Measurements from ENCODE around the gene B3GAT3. TPM values are rescaled to one million over a fixed set of nuclear protein-coding genes. Genes with fewer than 3 reads are reported as not detected.

Gene B3GAT3
- total RNA-seq, 4 donors from 2014 or later = 29.7 to 51.8 (median 35.2) TPM

DNA sequence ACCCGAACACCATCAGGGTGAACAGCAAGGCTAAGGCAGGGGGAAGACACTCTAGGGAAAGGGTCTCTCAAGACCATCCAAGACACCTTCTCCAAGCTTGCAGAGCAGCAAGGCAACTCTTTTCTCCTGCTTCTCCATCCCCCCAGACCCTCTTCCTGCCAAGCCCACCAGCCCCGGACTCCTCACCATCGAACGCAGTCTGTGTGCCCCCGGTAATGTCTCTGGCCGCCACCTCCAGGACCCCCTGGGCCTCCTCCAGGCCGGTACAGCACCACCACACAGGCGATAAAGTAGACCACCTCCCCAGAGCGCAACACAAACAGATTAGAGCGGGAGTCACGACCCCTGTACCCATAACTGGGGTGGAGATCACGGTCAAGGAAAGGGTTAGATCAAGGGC, 13.0 kb downstream of the B3GAT3 start:
- intact Hi-C loops (cut with DNase I; ENCODE audit: low total_unique reads) = no loop called here
- no peak for TF ChIP-seq POLR2A (IDR thresholded peaks at IDR 0.05)
- TF ChIP-seq, protein P1, sequence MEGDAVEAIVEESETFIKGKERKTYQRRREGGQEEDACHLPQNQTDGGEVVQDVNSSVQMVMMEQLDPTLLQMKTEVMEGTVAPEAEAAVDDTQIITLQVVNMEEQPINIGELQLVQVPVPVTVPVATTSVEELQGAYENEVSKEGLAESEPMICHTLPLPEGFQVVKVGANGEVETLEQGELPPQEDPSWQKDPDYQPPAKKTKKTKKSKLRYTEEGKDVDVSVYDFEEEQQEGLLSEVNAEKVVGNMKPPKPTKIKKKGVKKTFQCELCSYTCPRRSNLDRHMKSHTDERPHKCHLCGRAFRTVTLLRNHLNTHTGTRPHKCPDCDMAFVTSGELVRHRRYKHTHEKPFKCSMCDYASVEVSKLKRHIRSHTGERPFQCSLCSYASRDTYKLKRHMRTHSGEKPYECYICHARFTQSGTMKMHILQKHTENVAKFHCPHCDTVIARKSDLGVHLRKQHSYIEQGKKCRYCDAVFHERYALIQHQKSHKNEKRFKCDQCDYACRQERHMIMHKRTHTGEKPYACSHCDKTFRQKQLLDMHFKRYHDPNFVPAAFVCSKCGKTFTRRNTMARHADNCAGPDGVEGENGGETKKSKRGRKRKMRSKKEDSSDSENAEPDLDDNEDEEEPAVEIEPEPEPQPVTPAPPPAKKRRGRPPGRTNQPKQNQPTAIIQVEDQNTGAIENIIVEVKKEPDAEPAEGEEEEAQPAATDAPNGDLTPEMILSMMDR (IDR thresholded peaks at IDR 0.05) = no peak
- no peak for DNase-seq (ENCODE audit: low spot score in 2 of 2)
- 94 to 95% methylated on average over 12 of the region's 12 CpGs for WGBS, 2 donors
- no peak overlapping the region for H3K4me3 ChIP-seq (ENCODE audit: low read depth, poor library complexity, severe bottlenecking)

DNA sequence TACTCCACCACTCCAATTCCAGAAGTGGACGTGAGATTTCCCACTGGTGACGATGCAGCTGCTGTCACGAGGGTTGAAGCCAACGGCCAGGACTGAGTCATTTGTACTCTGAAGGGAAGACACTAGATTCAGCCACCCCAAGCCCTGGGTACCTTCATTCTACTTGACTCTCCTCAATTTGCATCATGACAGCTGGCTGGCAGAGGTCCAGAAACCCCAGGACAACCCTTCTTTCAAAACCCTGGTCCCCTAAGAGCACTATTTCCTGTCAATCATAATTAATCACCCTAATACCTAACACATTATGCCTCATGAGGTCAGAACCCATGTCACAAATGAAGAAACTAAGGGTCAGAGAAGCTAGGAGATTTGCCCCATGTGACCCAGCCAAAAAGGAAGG, 14.1 kb downstream of the B3GAT3 start:
- no peak for DNase-seq (ENCODE audit: low spot score in 2 of 2)

DNA sequence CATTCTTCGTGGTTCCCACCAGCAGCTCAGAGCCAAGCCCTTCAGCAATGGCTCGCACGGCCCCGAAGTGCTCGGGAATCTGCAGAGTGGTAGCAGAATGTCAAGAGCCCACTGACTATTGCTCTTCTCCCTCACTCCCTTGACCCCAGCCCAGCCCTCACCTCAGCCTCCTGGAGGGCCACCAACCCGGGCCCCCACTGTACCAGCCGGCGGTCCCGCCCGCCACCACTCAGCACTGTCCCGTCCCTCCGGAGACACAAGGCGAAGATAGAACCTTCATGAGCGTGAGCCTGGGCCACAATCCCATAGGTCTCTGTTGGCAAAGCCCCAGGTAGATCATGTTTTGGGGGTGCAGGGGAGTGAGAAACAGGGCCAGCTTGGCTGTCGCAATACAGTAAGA, 15.9 kb downstream of the B3GAT3 start:
- no peak for DNase-seq (ENCODE audit: low spot score in 2 of 2)

More for the DNA sequence above, 14.1 kb downstream of the B3GAT3 start:
- intact Hi-C loops (cut with DNase I; ENCODE audit: low total_unique reads) = no loop called here
- TF ChIP-seq POLR2A (IDR thresholded peaks at IDR 0.05) = no peak
- TF ChIP-seq, protein P1 (IDR thresholded peaks at IDR 0.05) = no peak
- 78 to 84% methylated on average over 4 of the region's 4 CpGs for WGBS, 2 donors
- H3K4me3 ChIP-seq (ENCODE audit: low read depth, poor library complexity, severe bottlenecking) = no peak overlapping the region

DNA sequence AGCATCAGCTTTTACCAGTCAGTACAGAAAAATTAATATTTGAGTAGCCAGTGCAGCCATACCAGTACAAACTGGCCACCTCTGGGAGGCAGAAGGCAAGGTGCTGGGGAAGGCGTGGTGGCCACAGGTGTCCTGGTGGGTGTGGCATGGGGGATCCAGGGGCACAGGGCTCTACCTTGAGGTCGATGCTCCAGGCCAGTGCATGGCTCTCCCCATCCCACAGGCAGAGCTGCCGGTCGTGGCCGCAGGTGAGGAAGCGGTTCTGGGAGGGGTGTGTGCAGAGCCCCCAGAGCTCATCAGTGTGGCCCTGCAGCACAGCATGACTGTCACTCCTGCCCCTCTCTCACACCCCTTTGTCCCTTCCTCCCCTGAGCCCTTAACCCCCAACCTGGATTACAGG, 16.3 kb downstream of the B3GAT3 start:
- intact Hi-C loops (cut with DNase I; ENCODE audit: low total_unique reads) = no loop called here
- no peak for TF ChIP-seq POLR2A (IDR thresholded peaks at IDR 0.05)
- TF ChIP-seq, protein P1 (IDR thresholded peaks at IDR 0.05) = no peak
- DNase-seq (ENCODE audit: low spot score in 2 of 2) = no peak
- WGBS, 2 donors = 89 to 100% methylated on average over 4 to 6 of the region's 6 CpGs
- H3K4me3 ChIP-seq (ENCODE audit: low read depth, poor library complexity, severe bottlenecking) = no peak overlapping the region

More for the DNA sequence above, 15.9 kb downstream of the B3GAT3 start:
- intact Hi-C loops (cut with DNase I; ENCODE audit: low total_unique reads) = no loop called here
- 87 to 92% methylated on average over 15 of the region's 15 CpGs for WGBS, 2 donors
- H3K4me3 ChIP-seq (ENCODE audit: low read depth, poor library complexity, severe bottlenecking) = no peak overlapping the region
- no peak for TF ChIP-seq POLR2A (IDR thresholded peaks at IDR 0.05)
- TF ChIP-seq, protein P1 (IDR thresholded peaks at IDR 0.05) = no peak

DNA sequence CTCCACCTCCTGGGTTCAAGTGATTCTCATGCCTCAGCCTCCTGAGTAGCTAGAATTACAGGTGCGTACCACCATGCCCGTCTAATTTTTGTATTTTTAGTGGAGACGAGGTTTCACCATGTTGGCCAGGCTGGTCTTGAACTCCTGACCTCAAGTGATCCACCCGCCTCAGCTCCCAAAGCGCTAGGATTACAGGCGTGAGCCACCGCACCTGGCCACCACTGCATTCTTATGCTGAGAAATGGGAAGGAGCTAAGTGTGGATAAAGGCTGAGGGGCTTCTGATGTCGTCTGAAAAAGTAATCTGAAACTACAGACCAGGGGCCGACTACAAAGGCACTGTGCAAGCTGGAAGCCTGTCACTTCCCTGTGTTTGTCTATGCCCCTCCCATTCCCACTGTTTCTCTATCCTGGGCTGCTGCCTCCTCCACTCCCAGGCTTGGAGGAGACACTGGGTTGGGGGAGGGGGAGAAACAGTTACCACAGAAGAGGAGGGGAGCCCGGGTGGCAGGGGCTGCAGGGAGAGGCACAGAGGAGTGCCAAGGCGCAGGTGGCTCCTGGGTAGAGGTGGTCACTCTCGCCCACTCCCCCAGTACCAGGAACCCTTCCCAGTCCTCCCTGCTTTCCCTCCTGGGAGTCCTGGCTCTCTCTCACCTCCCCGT, 17.2 kb downstream of the B3GAT3 start:
- intact Hi-C loops (cut with DNase I; ENCODE audit: low total_unique reads) = no loop called here
- no peak for DNase-seq (ENCODE audit: low spot score in 2 of 2)
- WGBS, 2 donors = 81 to 84% methylated on average over 13 of the region's 13 CpGs
- no peak overlapping the region for H3K4me3 ChIP-seq (ENCODE audit: low read depth, poor library complexity, severe bottlenecking)
- no peak for TF ChIP-seq POLR2A (IDR thresholded peaks at IDR 0.05)
- TF ChIP-seq, protein P1 (IDR thresholded peaks at IDR 0.05) = no peak
